Stimulated activated CD4-positive, alpha-beta T cell treated with anti-CD3 and anti-CD28 coated beads, Interleukin-1b, Interleukin-23, amount 100 ng/mL, for 48 hours (primary cell): ENCODE measurements around the gene PKIG.
"Not testable (repeated sequence)": the region's sequence is repeated elsewhere in the genome, so short reads cannot be mapped to it uniquely, and the experiment has no call there.

Source experiments
- DNase-seq: peaks from one replicate; pipeline ENCODE4 v3.0.0-alpha.2; 2020

Gene PKIG

DNA sequence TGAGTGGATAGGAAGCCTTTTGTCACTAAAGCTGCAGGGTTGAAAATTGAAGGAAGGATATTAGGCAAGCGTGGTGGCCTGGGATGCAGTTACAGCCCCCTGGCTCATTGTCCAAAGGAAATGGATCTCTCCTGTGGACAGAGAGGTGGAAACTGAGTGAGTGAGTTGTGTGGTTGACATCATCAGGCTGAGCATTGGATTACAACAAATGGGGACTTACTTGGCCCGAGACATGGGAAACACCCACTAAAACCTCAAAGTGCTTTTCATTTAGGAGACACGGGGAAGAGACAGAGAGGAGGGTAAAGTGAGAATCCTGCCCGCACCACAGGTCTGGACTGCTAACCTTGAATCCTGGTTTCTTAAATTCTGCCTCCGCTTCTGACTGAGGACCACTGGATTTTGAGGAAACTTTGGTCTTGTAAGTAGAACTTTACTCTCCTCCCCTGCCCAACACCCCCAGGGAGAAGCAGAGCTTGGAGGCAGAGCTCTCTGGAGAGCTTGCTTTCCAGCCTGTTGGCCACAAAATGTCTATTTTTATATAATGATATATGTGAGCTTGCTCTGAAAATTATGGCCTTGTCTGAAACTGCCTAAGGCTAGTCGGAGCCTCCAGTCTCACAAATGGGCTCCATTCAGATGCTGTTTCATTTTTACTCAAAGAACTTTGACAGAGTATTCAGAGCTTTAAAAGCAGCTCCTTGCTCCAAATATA lies at the start of gene PKIG:
PKIG (plus strand) TSS at position 269 of the 715 bp plus-strand sequence. CDS start 31,978 bp downstream, outside the sequence.
- DNase-seq, result no peak

DNA sequence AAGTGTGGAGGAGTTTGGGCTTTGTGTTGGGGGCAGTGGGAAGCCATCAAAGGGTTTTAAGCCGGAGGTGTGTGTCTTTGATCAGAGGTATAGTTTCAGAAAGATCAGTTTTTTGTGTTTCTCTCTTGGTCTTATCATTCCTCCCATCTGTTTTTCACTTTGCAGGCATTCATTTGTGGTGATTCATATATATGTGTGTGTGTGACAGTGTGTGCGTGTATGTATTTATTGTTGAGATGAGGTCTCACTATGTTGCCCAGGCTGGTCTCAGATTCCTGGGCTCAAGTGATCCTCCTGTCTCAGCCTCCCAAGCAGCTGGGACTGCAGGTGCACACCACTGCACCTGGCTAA lies 49.4 kb upstream of the PKIG start:
- no peak for DNase-seq

DNA sequence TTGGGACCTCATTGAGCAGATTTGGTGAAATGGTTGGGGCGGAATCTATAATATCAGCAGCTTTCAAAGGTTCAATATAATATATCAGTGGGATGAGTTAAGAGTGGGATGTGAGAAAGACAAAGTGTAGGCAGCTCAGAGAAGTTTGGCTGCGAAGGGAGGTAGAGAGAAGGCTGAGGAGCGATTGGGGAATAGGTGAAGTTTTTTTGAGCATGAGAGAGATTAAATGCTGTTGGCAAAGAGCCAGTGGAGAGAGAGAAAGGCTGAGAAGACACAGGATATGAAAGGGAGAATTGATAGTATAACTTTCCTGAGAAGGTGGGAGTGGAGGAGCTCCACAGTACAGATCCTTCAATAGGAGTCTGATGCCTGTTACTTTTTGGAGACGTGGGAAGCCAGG lies 48.5 kb upstream of the PKIG start:
- no peak for DNase-seq

DNA sequence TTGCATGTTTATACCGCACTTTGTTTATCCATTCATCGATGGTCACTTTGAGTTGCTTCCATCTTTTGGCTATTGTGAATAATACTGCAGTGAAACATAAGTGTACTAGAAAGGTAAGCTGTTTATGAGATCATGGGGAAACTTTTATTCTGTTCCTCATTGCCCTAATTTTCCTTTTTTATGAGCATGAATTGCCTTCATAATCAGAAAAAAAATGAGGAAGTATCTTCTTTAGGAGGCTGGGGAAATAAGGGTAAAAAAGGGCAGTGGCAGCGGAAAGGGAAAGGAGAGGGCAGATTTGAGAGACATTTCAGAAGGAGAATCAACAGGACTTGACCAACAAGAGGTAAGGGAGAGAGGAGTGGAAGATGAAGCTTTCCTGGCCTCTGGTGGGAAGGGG lies 46.2 kb upstream of the PKIG start:
- DNase-seq, result no peak

DNA sequence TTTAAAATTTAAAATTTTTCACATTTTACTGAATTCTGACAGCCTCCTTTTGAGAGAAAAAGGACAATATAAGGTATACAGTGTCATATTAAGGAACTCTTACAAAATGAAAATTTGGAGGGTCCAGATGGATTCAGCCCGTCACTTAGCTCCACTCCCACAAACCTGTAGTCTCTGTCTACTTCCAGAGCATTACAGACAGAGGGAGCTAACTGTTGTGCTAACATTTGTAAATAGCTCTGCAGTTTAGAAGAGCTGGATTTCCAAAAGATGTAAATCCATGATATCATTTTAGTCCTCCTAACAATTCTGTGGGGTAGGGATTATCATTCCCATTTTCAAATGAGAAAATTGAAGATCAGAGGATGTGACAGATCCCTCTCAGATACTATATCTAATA lies 44.4 kb upstream of the PKIG start:
- no peak for DNase-seq

DNA sequence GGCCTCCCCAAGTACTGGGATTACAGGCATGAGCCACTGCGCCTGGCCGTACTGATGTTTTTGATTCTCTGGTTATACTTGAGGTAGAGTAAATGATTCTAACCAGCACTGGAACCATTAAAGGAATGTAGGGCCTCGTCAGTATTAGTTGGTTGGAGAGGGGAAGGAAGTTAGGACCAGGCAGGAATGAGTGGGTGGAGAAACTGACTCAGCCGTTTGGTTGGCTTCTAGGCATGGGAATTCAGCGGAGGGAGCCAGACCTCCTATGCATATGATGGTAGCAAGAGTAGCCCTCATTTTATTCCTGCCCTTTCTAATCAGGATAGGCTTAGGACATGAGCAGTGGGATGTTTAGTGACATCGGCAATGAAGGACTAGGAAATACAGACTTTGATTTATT lies 41.5 kb upstream of the PKIG start:
- no peak for DNase-seq

DNA sequence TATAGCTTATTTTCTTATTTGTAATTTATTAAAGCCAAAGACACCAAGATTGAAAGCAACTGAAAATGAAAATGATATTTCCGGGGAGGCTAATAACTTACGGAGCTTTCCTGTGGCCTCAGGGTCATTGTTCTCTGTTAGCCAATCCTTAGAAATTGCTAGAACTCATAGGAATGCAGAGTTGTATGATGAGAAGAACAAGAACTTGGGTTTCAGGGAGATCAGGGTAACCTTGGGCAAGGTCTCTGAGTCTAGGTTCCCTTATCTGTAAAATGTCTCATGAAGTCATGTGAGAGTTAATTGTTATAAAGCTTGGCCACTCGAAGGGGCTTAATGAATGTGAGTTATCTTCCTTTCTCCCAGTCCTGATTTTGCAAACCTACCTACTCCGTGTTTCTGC lies 40.4 kb upstream of the PKIG start:
- no peak for DNase-seq

DNA sequence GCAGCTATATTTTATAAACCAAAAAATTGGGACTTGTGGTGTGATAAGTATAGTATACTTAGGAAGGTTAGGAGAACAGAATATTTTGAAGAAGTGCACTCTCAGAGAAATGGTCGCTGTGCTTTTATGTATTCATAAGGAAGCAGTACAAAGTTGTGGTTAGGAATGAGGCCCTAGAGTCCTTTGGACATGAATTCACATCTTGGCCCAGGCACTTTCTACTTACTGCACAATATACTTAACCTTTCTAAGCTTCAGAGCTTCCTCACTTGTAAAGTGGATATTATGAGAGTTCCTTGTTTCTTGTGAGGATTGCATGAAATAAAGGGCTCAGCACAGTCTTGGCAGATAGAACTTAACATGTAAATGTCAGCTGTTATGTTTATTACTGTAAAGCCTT lies 39.5 kb upstream of the PKIG start:
- no peak for DNase-seq

DNA sequence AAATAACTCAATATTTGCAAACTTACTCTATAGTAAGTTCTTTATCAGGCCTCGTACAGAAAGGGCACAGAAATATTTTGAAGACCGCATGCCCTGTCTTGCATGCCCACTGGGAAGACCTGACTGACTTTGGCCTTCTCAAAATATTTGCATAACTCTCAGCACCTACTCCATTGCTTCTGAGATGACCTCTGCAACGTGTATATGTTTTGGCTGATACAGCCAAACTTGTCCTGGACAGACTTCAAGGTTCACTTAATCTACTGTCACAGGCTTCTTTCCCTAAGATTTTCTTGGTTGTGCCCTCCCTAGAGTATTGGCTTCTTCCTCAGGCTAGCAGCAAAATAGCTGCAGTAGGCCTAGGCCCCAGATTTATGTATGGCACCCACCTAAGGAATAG lies 39.0 kb upstream of the PKIG start:
- no peak for DNase-seq

DNA sequence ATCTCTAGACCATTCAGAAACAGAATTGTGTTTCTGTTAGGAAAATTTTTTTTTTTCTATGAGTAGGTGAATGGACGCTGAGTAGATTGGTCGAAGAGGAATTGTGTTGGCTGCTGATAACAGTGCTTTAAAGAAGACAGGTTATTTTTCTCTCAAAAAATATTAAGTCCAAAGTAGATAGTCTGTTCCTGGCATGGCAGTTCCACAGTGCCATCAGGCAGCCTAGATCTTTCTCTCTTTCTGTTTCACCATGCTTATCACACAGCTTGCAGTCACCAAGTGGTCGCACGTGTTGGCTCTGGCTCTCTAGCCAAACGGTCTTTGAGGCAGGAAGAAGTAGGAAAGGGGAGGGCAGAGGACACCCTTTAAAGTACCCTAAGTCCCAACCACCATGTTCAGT lies 38.1 kb upstream of the PKIG start:
- DNase-seq, result no peak

DNA sequence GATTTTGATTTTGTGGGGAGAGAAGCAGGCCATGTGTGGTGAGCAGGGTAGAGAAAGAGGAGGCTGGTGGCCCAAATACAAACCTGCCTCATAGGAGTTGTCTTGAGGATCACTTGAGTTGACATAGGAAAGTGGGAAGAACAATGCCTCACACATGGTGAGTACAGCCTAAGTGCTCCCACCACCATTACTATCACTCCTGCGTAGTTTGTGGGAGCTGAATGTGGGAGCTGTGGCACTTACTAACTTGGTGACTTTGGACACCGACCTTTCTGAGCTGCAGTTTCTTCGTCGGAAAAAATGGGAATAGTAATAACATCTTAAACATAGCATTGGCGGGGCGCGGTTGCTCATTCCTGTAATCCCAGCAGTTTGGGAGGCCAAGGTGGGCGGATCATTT lies 35.0 kb upstream of the PKIG start:
- no peak for DNase-seq

DNA sequence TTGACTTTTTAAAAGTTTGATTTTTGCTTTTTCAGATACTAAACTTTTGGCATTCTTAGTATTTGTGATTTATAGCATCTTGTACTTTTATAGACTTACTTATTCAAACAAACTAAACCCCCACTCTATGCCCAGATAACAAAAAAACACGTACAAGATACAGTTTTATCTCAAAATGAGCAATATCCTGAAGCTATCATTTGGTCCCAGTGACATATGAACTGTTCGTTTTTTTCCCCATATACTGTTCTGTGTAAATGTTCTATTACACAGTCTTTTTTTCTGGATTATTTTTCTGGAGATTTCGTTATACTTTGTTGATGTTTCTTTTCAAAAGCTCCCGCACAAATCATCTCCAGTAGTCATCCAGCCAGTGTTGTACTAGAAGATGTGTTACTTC lies 33.3 kb upstream of the PKIG start:
- DNase-seq, result no peak

DNA sequence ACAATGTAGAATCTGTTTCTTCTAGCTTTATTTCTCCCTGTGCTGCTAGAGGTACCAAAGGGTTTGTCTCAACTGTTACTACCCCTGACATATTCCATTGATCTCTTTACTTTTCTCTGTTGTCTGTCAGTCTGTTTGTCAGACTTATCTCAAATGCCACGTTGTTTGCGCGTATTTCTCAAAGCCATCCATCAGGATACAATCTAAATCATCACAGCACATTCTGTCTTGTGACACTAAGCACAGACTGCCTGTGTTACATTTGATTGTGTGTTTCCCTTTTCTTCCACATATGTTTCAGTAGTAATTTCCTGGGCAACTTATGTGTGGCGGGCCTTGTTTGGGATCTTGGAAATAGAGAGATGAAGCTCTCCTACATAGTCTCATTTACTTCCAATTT lies 30.3 kb upstream of the PKIG start:
- no peak for DNase-seq

DNA sequence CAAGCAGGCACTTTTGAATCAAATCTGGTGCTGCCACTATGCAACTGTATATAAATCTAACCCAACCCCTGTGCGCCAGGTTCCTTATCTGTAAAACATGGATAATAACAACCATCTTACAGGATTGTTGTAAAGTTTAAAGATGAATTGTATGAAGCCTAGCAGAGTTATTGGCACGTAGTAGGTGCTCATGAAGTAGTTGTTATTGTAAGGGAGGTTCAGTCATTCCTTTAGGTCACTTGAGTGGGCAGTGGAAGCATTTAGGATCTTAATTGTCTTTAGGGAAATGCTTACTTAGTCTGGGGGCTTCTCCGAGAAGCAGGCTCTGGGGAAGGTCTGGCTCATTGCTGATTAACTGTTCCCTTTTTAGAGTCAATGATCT lies 29.8 kb upstream of the PKIG start:
- no peak for DNase-seq

DNA sequence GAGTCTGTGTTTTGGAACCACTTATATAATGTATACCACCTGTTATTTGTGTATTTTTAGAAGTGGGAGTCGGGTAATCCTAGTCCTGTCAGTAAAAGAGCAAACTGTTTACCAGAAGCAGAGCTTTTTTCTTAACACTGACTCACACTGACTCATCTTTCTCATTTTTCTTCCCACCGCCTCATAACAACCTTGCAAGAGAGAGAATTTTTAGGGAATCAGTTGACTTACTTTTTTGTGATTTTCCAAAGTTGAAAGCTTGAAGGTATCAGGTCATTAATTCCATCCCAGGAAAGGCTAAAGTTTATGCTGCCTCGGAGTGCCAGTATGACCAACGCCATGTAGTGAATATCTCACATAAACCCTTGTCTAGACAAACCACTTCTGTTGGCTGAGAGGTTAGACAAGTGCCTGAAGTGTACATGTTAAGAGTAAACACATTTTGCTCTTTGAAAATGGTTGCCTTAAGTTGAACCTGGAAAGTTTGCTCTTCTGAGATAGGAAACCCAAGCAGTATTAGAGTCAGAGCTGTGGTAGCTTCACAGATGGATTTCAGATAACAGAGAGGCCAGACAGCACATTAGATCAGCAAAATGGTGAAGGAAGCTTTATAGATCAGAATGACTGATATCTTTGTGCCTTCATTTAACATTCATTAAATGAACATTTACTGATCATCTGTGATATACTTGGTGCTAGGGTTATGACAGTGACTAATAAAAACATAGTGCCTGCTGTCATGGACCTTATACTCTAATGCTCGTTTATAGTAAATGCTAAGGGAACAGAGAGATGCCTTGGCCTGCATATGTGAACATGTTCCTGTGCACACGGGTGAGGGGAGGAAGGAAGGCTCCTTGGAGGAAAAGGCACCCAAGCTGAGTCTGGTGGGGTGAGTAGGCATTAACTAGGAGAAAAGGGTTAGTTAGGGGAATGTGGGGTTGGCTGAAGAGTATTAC lies 29.1 kb upstream of the PKIG start:
- no peak for DNase-seq

DNA sequence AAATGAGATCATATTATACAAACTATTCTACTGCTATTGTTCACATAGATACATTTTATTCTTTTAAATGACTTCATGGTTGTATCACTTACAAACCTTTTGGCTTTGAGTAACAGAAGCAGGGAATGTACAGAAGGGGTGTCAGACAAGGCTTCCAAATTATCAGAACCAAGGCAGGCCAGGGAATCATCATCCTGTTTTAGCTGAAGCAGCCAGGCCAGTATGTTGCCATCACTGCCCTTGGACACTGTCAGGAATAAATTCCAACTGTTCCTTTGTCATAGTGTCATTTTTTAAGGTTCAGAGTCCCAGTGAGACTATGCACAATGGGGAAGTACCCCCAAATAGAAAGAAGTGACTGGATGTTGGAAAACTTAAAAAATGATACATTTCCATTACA lies 23.1 kb upstream of the PKIG start:
- DNase-seq, result no peak

DNA sequence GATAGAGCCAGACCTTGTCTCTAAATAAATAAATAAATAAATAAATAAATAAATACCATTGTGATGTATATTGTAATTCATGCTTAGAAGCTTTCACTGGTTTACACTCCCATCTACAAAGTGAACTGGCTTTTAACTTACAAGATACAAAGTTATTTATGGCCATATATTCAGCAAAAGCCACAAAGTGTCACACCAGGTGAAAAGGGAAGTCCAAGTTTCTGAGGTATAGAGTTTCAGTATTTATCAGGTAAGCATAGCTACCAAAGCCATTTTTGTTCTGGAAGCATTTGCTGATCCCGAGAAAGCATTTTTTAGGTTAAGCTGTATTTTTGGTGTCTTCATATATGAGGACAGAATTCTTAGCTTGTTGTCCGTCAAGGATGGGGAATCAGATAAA lies 22.1 kb upstream of the PKIG start:
- no peak for DNase-seq

DNA sequence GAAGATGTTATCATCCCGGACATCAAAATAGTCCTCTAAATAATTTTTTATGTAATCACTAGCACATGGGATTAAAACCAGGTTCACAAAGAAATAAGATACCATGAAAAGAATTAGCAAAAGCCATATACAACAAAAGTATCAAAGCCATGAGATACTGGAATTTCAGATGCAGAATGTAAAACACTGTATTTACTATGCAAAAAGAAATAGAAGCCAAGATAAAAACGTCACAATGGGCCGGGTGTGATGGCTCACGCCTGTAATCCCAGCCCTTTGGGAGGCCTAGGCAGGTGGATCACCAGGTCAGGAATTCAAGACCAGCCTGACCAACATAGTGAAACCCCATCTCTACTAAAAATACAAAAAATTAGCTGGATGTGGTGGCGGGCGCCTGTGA lies 21.6 kb upstream of the PKIG start:
- not testable (repeated sequence) for DNase-seq

DNA sequence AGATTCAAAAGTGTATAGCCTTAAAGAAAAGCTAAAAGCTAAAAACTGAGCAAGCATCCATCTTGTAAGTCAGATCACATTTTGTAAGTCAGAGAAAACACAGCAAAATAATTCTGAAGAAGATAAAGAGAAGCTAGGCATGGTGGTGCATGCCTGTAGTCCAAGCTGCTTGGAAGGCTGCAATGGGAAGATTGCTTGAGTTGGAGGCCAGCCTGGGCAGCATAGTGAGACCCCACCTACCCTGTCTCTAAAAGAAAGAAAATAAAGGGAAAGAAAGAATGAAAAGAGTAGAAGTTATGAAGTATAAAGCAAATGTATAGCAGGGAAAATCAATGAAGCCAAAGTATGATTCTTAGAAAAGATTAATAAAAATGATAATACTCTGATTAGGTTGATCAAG lies 20.5 kb upstream of the PKIG start:
- no peak for DNase-seq

DNA sequence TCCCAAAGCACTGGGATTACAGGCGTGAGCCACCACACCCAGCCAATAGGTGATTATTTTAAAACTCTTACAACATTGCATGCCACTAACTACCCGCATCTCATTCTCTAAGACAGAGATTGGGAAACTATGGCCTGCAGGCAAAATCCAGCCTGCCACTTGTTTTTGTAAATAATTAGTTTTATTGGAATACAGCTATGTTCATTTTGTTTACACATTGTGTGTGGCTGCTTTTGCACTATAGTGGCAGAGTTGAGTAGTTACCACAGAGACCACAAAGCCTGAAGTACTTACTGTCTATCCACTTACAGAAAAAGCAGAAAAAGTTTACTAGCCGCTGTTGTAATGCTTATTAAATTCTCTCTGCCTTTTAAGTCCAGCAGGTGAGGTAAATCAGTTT lies 16.4 kb upstream of the PKIG start:
- DNase-seq, result no peak

DNA sequence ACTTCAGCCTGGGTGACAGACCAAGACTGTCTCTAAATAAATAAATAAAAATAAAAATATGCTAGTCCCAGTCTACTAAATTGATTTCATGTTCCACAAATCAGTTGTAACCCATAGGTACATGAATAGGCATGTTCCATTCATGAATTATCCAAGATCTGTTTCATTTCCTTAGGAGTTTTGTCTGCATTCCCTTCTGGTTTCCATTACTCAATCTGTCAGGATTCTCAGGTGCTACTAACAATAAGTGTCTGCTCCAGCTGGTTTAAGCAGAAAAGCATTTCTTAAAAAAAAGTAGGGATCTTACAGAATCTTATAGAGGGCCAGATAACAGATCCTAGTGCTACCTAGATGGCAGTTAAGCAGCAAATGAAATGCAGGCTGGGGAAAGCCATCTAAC lies 15.6 kb upstream of the PKIG start:
- no peak for DNase-seq

DNA sequence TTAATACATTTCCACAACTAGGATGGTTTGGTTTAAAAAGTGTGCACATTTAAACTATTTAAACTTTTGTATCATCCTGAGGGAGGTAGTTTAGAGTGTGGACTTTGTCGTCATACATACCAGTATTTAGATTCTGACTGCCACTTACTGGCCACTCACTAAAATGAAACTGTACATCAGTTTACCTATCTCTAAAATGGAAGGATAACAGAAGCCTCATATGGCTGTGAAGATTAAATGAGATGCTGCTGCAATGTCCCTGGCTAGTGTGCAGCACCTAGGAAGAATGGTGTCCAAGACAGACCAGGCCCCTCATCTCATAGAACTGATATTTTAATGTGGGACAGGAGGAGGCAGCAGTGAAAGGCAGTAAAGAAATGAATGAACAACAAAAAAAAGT lies 12.0 kb upstream of the PKIG start:
- DNase-seq, result no peak

DNA sequence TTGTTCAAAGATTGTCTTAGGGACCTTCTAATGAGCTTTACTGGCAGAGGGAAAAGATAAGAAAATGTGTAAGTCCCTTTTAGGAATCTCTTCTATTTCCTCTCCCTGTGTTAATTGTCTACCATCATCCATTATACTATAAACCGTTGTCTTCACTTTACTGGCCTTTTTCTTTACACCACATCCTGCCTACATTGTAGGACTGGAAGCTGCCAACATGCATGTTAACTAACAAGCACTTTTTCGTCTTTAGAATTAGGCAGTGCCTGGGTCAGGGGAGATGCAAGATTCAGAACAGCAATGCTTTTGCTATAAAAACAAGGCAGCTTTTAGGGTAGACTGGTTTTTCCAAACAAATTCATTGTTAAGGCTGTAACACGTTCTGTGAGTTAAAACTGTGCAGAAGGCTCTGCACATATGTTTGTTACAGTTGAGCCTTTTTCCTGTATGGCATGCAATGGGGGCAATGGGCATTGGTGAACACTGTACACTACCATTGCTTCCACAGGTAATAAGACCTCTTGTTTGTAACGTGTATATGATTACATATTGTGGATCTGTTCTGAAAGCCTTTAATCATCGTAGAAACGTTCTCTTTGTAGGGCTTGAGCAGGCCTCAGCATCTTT lies 10.9 kb upstream of the PKIG start:
- no peak for DNase-seq
